KMS-11 (cell line): ENCODE results near the gene SH3TC1.

ENCODE experiments used
- H2AFZ ChIP-seq: fragments of 200-600 bp; sonication (generic); 2 replicates; pipeline ENCODE4 v1.6.1; 2016; ENCODE audit warnings: antibody characterized with exemption, mixed run types, low read depth
- H3K27ac ChIP-seq: fragments of 200-600 bp; sonication (generic); 2 replicates; pipeline ENCODE4 v1.6.1; 2016; ENCODE audit warnings: mild to moderate bottlenecking, mixed run types
- H3K27me3 ChIP-seq: fragments of 200-600 bp; sonication (generic); 2 replicates; pipeline ENCODE4 v1.6.1; 2017; ENCODE audit warnings: mild to moderate bottlenecking, low read depth, mixed run types, moderate library complexity; ENCODE audit not compliant: insufficient read depth
- H3K36me3 ChIP-seq: fragments of 200-600 bp; sonication (generic); 2 replicates; pipeline ENCODE4 v1.6.1; 2017; ENCODE audit warnings: mild to moderate bottlenecking, mixed run types; ENCODE audit not compliant: insufficient read depth
- H3K4me1 ChIP-seq: fragments of 200-600 bp; sonication (generic); 2 replicates; pipeline ENCODE4 v1.6.1; 2016; ENCODE audit warnings: mild to moderate bottlenecking, low read depth, mixed run types; ENCODE audit not compliant: poor library complexity, severe bottlenecking
- H3K4me2 ChIP-seq: fragments of 200-600 bp; sonication (generic); 2 replicates; pipeline ENCODE4 v1.7.0; 2016; ENCODE audit warnings: mild to moderate bottlenecking, mixed run types
- H3K4me3 ChIP-seq: fragments of 200-600 bp; sonication (generic); IDR thresholded peaks from 2 replicates; pipeline ENCODE4 v1.6.1; 2017; ENCODE audit warnings: low read depth, low read length, mixed read lengths; ENCODE audit not compliant: insufficient read depth
- H3K79me2 ChIP-seq: fragments of 200-600 bp; sonication (generic); 2 replicates; pipeline ENCODE4 v1.6.1; 2016; ENCODE audit warnings: low read depth, mixed run types; ENCODE audit not compliant: insufficient read depth
- H3K9ac ChIP-seq: fragments of 200-600 bp; sonication (generic); 2 replicates; pipeline ENCODE4 v1.6.1; 2016; ENCODE audit warnings: mild to moderate bottlenecking, mixed run types
- H4K20me1 ChIP-seq: fragments of 200-600 bp; sonication (generic); 2 replicates; pipeline ENCODE4 v1.6.1; 2016; ENCODE audit warnings: mild to moderate bottlenecking, mixed run types; ENCODE audit not compliant: insufficient read depth
- CTCF ChIP-seq: fragments of 200-600 bp; sonication (generic); conservative IDR thresholded peaks from 2 replicates; pipeline ENCODE4 v1.6.1; 2017; ENCODE audit warnings: low read depth, mild to moderate bottlenecking, antibody characterized with exemption, low read length, moderate library complexity, mixed read lengths

The SH3TC1 gene

GRCh38 chr4:8176547-8177399 is 22.3 kb upstream of the SH3TC1 start:
- Histone ChIP-seq H3K4me3 (no peak overlapping the region), H2AFZ (no peak overlapping the region), H3K4me2 (no peak overlapping the region), H3K27me3 (no peaks in the 10 kb centered on the region), H3K36me3 (no peaks in the 10 kb centered on the region), H3K27ac (no peak overlapping the region), H3K79me2 (no peaks in the 10 kb centered on the region), H3K4me1 (no peaks in the 10 kb centered on the region), H3K9ac (no peak overlapping the region), H4K20me1 (no peaks in the 10 kb centered on the region)
- TF ChIP-seq CTCF: no peak

GRCh38 chr4:8177552-8177951 is 21.5 kb upstream of the SH3TC1 start:
- Histone ChIP-seq H3K4me2 (no peak overlapping the region), H3K36me3 (no peaks in the 10 kb centered on the region), H3K27ac (no peak overlapping the region), H3K4me1 (no peaks in the 10 kb centered on the region), H4K20me1 (no peaks in the 10 kb centered on the region), H3K27me3 (no peaks in the 10 kb centered on the region), H3K9ac (no peak overlapping the region), H3K79me2 (no peaks in the 10 kb centered on the region), H2AFZ (no peak overlapping the region), H3K4me3 (no peak overlapping the region)
- TF ChIP-seq CTCF: no peak

GRCh38 chr4:8177956-8178355 is 21.1 kb upstream of the SH3TC1 start:
- Histone ChIP-seq H2AFZ (no peak overlapping the region), H3K9ac (no peak overlapping the region), H3K27ac (no peak overlapping the region), H3K4me1 (no peaks in the 10 kb centered on the region), H3K4me2 (no peak overlapping the region), H3K27me3 (no peaks in the 10 kb centered on the region), H3K4me3 (no peak overlapping the region), H3K79me2 (no peaks in the 10 kb centered on the region), H4K20me1 (no peaks in the 10 kb centered on the region), H3K36me3 (no peaks in the 10 kb centered on the region)
- TF ChIP-seq CTCF: no peak

- H3K27me3 ChIP-seq: no peaks in the 10 kb centered on the region
Observed at GRCh38 chr4:8179074-8179473, 20.0 kb upstream of the SH3TC1 start.

More at GRCh38 chr4:8179074-8179473, 20.0 kb upstream of the SH3TC1 start:
- Histone ChIP-seq H3K36me3 (no peaks in the 10 kb centered on the region), H3K9ac (no peak overlapping the region), H3K4me1 (no peaks in the 10 kb centered on the region), H3K79me2 (no peaks in the 10 kb centered on the region), H4K20me1 (no peaks in the 10 kb centered on the region), H3K4me3 (no peak overlapping the region), H3K27ac (no peak overlapping the region), H3K4me2 (no peak overlapping the region), H2AFZ (no peak overlapping the region)
- TF ChIP-seq CTCF: no peak
